Spleen (tissue), 11 donors: Measurements from ENCODE around the gene SPTBN1. TPM values are rescaled to one million over a fixed set of nuclear protein-coding genes. Genes with fewer than 3 reads are reported as not detected.

Experiments used
- DNase-seq: peaks from one replicate; pipeline ENCODE4 v3.0.0-alpha.2; 2020
- H3K27ac ChIP-seq, 8 donors: fragments of 200-600 bp; sonication (generic) in 7 of 8; 1 replicate in 4 of 8; 2 replicates in 4 of 8; pipeline versions ENCODE4 v1.5.0 to v1.8.0; 2016 to 2021; ENCODE audit warnings: inconsistent platforms in 4 of 8, mild to moderate bottlenecking in 4 of 8, moderate library complexity in 1 of 8
- H3K27me3 ChIP-seq, 7 donors: fragments of 200-600 bp; sonication (generic) in 6 of 7; replicated peaks in 1 of 7; 1 replicate in 4 of 7; 2 replicates in 3 of 7; pipeline versions ENCODE4 v1.5.0 to v1.8.0; 2016 to 2021; ENCODE audit warnings: inconsistent platforms in 3 of 7, mild to moderate bottlenecking in 1 of 7
- H3K36me3 ChIP-seq, 6 donors: fragments of 200-600 bp; sonication (generic) in 5 of 6; 1 replicate in 4 of 6; 2 replicates in 2 of 6; pipeline versions ENCODE4 v1.5.0 to v1.8.0; 2016 to 2021; ENCODE audit warnings: inconsistent platforms in 2 of 6
- H3K4me1 ChIP-seq, 6 donors: fragments of 200-600 bp; sonication (generic) in 5 of 6; 1 replicate in 3 of 6; 2 replicates in 3 of 6; pipeline versions ENCODE4 v1.5.0 to v1.8.0; 2016 to 2021; ENCODE audit warnings: inconsistent platforms in 3 of 6
- H3K4me3 ChIP-seq, 8 donors: fragments of 200-600 bp; sonication (generic) in 7 of 8; 1 replicate in 4 of 8; 2 replicates in 4 of 8; pipeline versions ENCODE4 v1.5.0 to v1.8.0; 2016 to 2021; ENCODE audit warnings: inconsistent platforms in 4 of 8, mild to moderate bottlenecking in 4 of 8, moderate library complexity in 2 of 8
- H3K9me3 ChIP-seq, 8 donors: fragments of 200-600 bp; sonication (generic) in 7 of 8; 1 replicate in 4 of 8; 2 replicates in 4 of 8; pipeline versions ENCODE4 v1.5.0 to v1.8.0; 2016 to 2021; ENCODE audit warnings: inconsistent platforms in 4 of 8
- POLR2A ChIP-seq, 3 donors: fragments of 450-650 bp; IDR thresholded peaks; one replicate each; pipeline ENCODE4 v1.5.1; 2017; ENCODE audit warnings: antibody characterized with exemption in 3 of 3, mild to moderate bottlenecking in 1 of 3
- POLR2AphosphoS5 ChIP-seq, 3 donors: sonication (generic); formaldehyde crosslinking; IDR thresholded peaks; one replicate each; pipeline ENCODE4 v1.5.1; 2017; ENCODE audit warnings: antibody characterized with exemption in 3 of 3
- WGBS, 5 donors: extraction: QIAGEN DNeasy Blood & Tissue Kit in 3 of 5; methylation state at CpG; one replicate each; pipeline versions ENCODE4 v1.1.5 to v1.1.7; 2013 to 2018; 5-methylcytosine and 5-hydroxymethylcytosine counted together
- intact Hi-C: fragments of 100-400 bp; cut with DNase I; formaldehyde crosslinking; loops from one replicate; pipeline ENCODE4 v1.15.0; 2023; ENCODE audit warnings: low total_unique reads
- polyA plus RNA-seq, 3 donors: library from polyadenylated mRNA; stranded (reverse); fragments of 200-250 nt; gene quantifications; one replicate each; pipeline ENCODE4 v1.2.1, GENCODE V29; 2013
- total RNA-seq, 7 donors: library from RNA; depleted of rRNA in 3 of 7; stranded (reverse); fragments of >200 nt in 3 of 7; fragmentation: NEBNext Ultra II Directional in 4 of 7; extraction: Animal tissue kit (Norgen Biotek cat#: 25700) in 4 of 7; gene quantifications; one replicate each; pipeline versions ENCODE4 v1.1.0 to v1.2.1, GENCODE V29; 2016 to 2021
- TF ChIP-seq, protein P1 (sequence below), 11 experiments: fragments of 200-600 bp in 7 of 11; fragments of 450-650 bp in 4 of 11; sonication (generic) in 4 of 11; IDR thresholded peaks in 8 of 11; conservative IDR thresholded peaks in 3 of 11; 1 replicate in 7 of 11; 2 replicates in 4 of 11; pipeline versions ENCODE4 v1.4.0 to v1.8.0; 2016 to 2021; ENCODE audit warnings: antibody characterized with exemption in 11 of 11, inconsistent platforms in 4 of 11, mild to moderate bottlenecking in 1 of 11
- donor health status: healthy with polysubstance abuse.
- donor health status: DM: no; HTN: no; CAD: no; lungs with moderate emphysema.
- donor health status: DM: no; HTN: no; CAD: no.
- donor health status: Bipolar disorder and iron deficiency.
- donor health status: healthy.
- donor health status: DM: no; HTN: no; CAD: no.
- donor health status: DM: yes; HTN: yes; CAD: no.

SPTBN1 gene
- total and polyA plus RNA-seq, 10 donors, result 32.7 to 352 (median 269) TPM

DNA sequence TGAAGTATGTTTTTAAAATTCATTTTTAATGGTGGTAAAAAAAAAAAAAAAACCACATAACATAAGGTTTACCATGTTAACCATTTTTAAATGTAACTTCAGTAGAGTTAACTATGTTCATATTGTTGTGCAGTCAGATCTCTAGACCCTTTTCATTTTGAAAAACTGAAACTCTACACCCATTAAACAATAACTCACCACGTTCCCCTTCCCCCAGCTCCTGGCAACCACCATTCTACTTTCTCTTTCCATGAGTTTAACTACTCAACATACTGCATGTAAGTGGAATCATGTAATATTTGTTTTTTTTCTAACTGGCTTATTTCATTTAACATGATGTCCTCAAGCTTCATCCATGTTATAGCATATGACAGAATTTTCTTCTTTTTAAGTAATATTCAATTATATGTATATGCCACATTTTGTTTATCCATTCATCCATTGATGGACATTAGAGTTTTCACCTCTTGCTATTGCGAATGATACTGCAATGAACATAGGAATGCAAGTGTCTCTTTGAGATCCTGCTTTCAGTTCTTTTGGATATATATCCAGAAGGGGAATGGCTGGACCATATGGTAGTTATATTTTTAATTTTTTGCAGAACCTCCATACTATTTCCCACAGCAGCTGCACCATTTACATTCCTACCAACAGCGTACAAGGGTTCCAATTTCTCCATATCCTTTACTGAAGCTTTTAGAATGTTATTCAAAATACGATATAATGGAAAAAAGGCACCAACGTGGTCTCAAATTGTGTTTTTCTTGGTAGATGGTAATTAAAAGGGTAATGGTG is 91.0 kb downstream of the SPTBN1 start:
- Histone ChIP-seq H3K4me1 (peaks cover 0 to 39% (median 16%) of the 10 kb centered on the region in 6 donors), H3K27ac (no peak overlapping the region), H3K27me3 (no peaks in the 10 kb centered on the region), H3K4me3 (no peak overlapping the region), H3K9me3 (no peaks in the 10 kb centered on the region), H3K36me3 (no peaks in the 10 kb centered on the region)
- no peak for DNase-seq
- intact Hi-C loops, result no loop called here
- 69 to 86% (median 82%) methylated on average over 5 of the region's 5 CpGs for WGBS, 5 donors
- TF ChIP-seq POLR2AphosphoS5 (IDR thresholded peaks at IDR 0.05) (no peak), POLR2A (IDR thresholded peaks at IDR 0.05) (no peak)
- TF ChIP-seq, protein P1, sequence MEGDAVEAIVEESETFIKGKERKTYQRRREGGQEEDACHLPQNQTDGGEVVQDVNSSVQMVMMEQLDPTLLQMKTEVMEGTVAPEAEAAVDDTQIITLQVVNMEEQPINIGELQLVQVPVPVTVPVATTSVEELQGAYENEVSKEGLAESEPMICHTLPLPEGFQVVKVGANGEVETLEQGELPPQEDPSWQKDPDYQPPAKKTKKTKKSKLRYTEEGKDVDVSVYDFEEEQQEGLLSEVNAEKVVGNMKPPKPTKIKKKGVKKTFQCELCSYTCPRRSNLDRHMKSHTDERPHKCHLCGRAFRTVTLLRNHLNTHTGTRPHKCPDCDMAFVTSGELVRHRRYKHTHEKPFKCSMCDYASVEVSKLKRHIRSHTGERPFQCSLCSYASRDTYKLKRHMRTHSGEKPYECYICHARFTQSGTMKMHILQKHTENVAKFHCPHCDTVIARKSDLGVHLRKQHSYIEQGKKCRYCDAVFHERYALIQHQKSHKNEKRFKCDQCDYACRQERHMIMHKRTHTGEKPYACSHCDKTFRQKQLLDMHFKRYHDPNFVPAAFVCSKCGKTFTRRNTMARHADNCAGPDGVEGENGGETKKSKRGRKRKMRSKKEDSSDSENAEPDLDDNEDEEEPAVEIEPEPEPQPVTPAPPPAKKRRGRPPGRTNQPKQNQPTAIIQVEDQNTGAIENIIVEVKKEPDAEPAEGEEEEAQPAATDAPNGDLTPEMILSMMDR (IDR thresholded peaks at IDR 0.05 in 8 of 11, conservative IDR thresholded peaks at IDR 0.05 in 3 of 11), result no peak

DNA sequence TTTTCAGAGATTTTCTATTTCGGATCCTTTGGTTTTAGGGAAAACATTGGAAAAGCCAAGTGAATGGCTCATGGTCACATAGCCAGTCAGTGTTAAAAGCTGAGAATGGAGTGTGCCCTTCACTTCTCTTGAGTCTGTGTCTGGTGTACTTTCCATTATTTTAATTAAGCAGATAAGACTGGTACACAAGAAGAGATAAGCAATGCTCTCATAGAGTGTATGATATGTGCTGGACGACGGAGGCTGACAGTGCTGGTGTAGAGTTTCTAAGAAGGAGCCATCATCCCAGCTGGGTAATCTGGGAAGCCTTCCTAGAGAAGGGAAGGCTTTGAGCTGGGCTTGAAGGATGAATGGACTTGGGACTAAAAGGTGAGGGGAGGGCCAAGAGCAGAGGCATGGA is 93.3 kb downstream of the SPTBN1 start:
- Histone ChIP-seq H3K27ac (no peak overlapping the region), H3K4me1 (peaks cover 0 to 33% (median 15%) of the 10 kb centered on the region in 6 donors), H3K4me3 (no peak overlapping the region), H3K36me3 (no peaks in the 10 kb centered on the region), H3K9me3 (no peaks in the 10 kb centered on the region), H3K27me3 (no peaks in the 10 kb centered on the region)
- WGBS, 5 donors, result 96 to 97% (median 97%) methylated on average over 3 of the region's 3 CpGs
- intact Hi-C loops, result no loop called here
- DNase-seq, result no peak
- TF ChIP-seq POLR2AphosphoS5 (IDR thresholded peaks at IDR 0.05), result no peak
- no peak for TF ChIP-seq POLR2A (IDR thresholded peaks at IDR 0.05)
- TF ChIP-seq, protein P1 (IDR thresholded peaks at IDR 0.05 in 8 of 11, conservative IDR thresholded peaks at IDR 0.05 in 3 of 11), result no peak

DNA sequence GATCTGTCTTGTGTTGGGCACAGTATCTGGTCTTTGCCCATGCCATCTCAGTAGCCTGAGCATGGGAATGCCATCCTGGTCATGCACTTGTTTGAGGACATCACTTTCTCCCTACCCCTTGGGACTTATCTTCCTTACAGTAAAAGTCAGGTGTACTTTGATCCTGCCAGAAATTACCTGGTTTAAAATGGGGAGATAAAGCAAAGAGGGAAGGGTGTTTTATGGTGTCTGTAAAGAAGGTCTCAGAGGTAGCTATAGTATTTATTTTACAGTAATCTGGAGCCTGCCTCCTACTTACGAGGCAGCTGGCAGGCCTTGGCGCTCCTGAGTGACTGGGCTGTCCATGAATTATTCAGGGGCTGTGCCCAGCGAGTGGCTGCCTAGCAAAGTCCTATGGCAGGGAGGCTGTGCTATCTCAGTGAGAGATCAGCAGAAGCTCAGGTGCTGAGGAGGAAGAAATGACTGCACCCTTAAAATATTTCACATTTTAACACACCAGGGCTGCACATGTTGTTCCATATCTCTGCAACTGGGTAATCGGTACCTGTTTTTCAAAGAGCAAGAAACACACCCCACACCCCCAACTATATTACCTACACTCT is 93.9 kb downstream of the SPTBN1 start:
- no peaks in the 10 kb centered on the region for H3K36me3 ChIP-seq
- TF ChIP-seq POLR2AphosphoS5 (IDR thresholded peaks at IDR 0.05), result no peak
- TF ChIP-seq POLR2A (IDR thresholded peaks at IDR 0.05), result no peak
- TF ChIP-seq, protein P1 (IDR thresholded peaks at IDR 0.05 in 8 of 11, conservative IDR thresholded peaks at IDR 0.05 in 3 of 11), result no peak
- peaks cover 0 to 38% (median 18%) of the 10 kb centered on the region in 6 donors for H3K4me1 ChIP-seq
- H3K9me3 ChIP-seq, result no peaks in the 10 kb centered on the region
- DNase-seq, result no peak
- WGBS, 5 donors, result 86 to 93% (median 88%) methylated on average over 4 of the region's 4 CpGs
- H3K27me3 ChIP-seq, result no peaks in the 10 kb centered on the region
- H3K27ac ChIP-seq, result peak overlapping the region in 2 of 8 donors; percentile 2 to 51
- intact Hi-C loops, result no loop called here
- H3K4me3 ChIP-seq, result no peak overlapping the region

DNA sequence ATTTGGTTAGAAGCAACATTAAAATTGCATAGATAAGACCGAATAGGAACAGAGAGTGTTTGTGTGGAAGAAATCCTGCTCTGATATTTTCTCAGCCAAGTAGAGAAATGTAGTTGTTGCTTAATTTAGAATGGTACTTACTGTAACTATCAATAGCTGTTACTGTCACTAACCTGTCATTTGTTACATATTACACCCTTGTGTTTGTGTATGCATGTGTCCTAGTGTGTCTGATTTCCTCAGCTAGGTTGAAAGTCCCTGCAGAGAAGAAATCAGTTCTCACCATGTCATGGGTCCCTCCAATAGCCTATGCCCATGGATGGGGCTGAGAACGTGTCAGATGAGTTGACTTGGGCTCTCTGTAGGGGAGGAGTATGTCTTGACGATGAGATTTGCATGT is 94.4 kb downstream of the SPTBN1 start:
- peak overlapping the region in 2 of 8 donors; percentile 32 to 51 for H3K27ac ChIP-seq
- peaks cover 0 to 43% (median 19%) of the 10 kb centered on the region in 6 donors for H3K4me1 ChIP-seq
- no peaks in the 10 kb centered on the region for H3K36me3 ChIP-seq
- no peaks in the 10 kb centered on the region for H3K27me3 ChIP-seq
- 77 to 81% (median 80%) methylated on average over 3 of the region's 3 CpGs for WGBS, 5 donors
- H3K4me3 ChIP-seq, result no peak overlapping the region
- H3K9me3 ChIP-seq, result no peaks in the 10 kb centered on the region
- intact Hi-C loops, result no loop called here
- no peak for DNase-seq
- TF ChIP-seq, protein P1 (IDR thresholded peaks at IDR 0.05 in 8 of 11, conservative IDR thresholded peaks at IDR 0.05 in 3 of 11), result no peak
- TF ChIP-seq POLR2A (IDR thresholded peaks at IDR 0.05) (no peak), POLR2AphosphoS5 (IDR thresholded peaks at IDR 0.05) (no peak)
